Thyroid gland (tissue), 4 donors: ENCODE measurements around the gene CLIP1. TPM values are rescaled to one million over a fixed set of nuclear protein-coding genes. Genes with fewer than 3 reads are reported as not detected.

ENCODE experiments used
- DNase-seq, 2 donors: peaks; one replicate each; pipeline ENCODE4 v3.0.0-alpha.2; 2019
- H3K27ac ChIP-seq, 3 donors: fragments of 200-600 bp; sonication (generic); 1 replicate in 2 of 3; 2 replicates in 1 of 3; pipeline ENCODE4 v1.5.1; 2016 to 2019; ENCODE audit warnings: mild to moderate bottlenecking in 1 of 3, moderate library complexity in 1 of 3
- H3K27me3 ChIP-seq: fragments of 200-600 bp; sonication (generic); one replicate; pipeline ENCODE4 v1.5.1; 2019
- H3K36me3 ChIP-seq, 2 donors: fragments of 200-600 bp; sonication (generic); one replicate each; pipeline ENCODE4 v1.5.1; 2016 to 2019
- H3K4me1 ChIP-seq, 2 donors: fragments of 200-600 bp; sonication (generic); one replicate each; pipeline ENCODE4 v1.5.1; 2017 to 2019
- H3K4me3 ChIP-seq, 3 donors: fragments of 200-600 bp; sonication (generic); replicated peaks in 1 of 3; 1 replicate in 2 of 3; 2 replicates in 1 of 3; pipeline ENCODE4 v1.5.1; 2016; ENCODE audit warnings: mild to moderate bottlenecking in 1 of 3
- H3K9me3 ChIP-seq: fragments of 200-600 bp; sonication (generic); one replicate; pipeline ENCODE4 v1.5.1; 2017
- POLR2A ChIP-seq, 2 donors: fragments of 450-650 bp; IDR thresholded peaks; one replicate each; pipeline ENCODE4 v1.6.1; 2017; ENCODE audit warnings: antibody characterized with exemption in 2 of 2, mild to moderate bottlenecking in 2 of 2, moderate library complexity in 1 of 2
- WGBS, 2 donors: methylation state at CpG; one replicate each; pipeline ENCODE4 v1.1.5; 2017; 5-methylcytosine and 5-hydroxymethylcytosine counted together
- intact Hi-C: fragments of 100-400 bp; cut with DNase I; formaldehyde crosslinking; loops from one replicate; pipeline ENCODE4 v1.15.1; 2023
- total RNA-seq, 4 donors: library from RNA; depleted of rRNA; stranded (reverse); fragments of >200 nt; gene quantifications; one replicate each; pipeline ENCODE4 v1.2.3, GENCODE V29; 2016
- TF ChIP-seq, protein P1 (sequence below), 6 experiments: fragments of 200-600 bp in 3 of 6; fragments of 450-650 bp in 3 of 6; sonication (generic) in 3 of 6; IDR thresholded peaks; one replicate each; pipeline ENCODE4 v1.5.1; 2016 to 2019; ENCODE audit warnings: antibody characterized with exemption in 6 of 6, mild to moderate bottlenecking in 2 of 6, inconsistent platforms in 1 of 6, moderate library complexity in 1 of 6

CLIP1 gene
- total RNA-seq, 4 donors from 2014 or later = 118 to 189 (median 143) TPM

DNA sequence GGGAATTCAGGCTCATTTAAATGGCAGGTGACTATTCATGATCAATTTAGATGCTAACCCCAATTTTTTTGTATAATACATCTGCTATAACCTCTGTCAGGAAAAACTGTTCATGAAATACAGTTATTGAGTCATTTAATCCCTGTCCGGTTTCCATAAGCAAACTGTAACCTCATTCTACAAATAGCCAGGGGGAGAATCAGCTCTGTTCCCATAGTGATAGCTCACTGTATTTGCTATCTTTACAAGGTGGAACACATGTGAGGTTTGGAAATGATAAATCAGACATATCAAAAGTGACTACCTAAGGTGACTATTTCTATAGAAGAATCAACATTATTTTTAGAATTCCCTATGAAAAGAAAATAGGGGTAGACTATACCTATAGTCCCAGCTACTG is 117.5 kb downstream of the CLIP1 start:
- H3K36me3 ChIP-seq = peaks cover 12 to 36% of the 10 kb centered on the region in 2 donors
- no peak overlapping the region for H3K27ac ChIP-seq
- 86 to 97% methylated on average over 1 of the region's 1 CpG for WGBS, 2 donors
- no peaks in the 10 kb centered on the region for H3K27me3 ChIP-seq
- H3K9me3 ChIP-seq = no peaks in the 10 kb centered on the region
- H3K4me3 ChIP-seq = no peak overlapping the region
- H3K4me1 ChIP-seq = no peaks in the 10 kb centered on the region
- TF ChIP-seq, protein P1, sequence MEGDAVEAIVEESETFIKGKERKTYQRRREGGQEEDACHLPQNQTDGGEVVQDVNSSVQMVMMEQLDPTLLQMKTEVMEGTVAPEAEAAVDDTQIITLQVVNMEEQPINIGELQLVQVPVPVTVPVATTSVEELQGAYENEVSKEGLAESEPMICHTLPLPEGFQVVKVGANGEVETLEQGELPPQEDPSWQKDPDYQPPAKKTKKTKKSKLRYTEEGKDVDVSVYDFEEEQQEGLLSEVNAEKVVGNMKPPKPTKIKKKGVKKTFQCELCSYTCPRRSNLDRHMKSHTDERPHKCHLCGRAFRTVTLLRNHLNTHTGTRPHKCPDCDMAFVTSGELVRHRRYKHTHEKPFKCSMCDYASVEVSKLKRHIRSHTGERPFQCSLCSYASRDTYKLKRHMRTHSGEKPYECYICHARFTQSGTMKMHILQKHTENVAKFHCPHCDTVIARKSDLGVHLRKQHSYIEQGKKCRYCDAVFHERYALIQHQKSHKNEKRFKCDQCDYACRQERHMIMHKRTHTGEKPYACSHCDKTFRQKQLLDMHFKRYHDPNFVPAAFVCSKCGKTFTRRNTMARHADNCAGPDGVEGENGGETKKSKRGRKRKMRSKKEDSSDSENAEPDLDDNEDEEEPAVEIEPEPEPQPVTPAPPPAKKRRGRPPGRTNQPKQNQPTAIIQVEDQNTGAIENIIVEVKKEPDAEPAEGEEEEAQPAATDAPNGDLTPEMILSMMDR (IDR thresholded peaks at IDR 0.05) = no peak
- TF ChIP-seq POLR2A (IDR thresholded peaks at IDR 0.05) = no peak
- intact Hi-C loops = no loop called here
- DNase-seq = no peak

DNA sequence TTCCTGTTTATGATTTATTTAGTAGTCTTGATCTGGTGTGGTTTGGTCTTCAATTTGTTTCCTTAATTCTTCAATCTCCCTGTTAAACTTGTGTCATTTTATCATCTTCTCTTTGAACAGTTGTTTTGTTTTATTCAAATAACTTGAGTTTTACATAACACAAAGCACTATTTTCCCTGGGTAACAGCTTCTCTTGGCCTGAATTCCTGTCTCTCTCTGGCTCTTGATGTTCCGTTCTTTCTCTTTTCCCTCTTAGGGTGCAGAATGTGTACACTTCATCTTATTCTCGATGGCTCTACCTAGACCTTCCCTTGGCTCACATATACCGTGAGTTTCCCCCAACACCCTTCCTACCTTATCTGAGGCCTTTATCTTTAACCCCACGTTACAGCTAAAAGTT is 119.4 kb downstream of the CLIP1 start:
- no peak for TF ChIP-seq POLR2A (IDR thresholded peaks at IDR 0.05)
- TF ChIP-seq, protein P1 (IDR thresholded peaks at IDR 0.05) = no peak
- no peaks in the 10 kb centered on the region for H3K4me1 ChIP-seq
- WGBS, 2 donors = 88 to 89% methylated on average over 4 of the region's 4 CpGs
- H3K4me3 ChIP-seq = no peak overlapping the region
- H3K27ac ChIP-seq = no peak overlapping the region
- H3K27me3 ChIP-seq = no peaks in the 10 kb centered on the region
- no peaks in the 10 kb centered on the region for H3K9me3 ChIP-seq
- H3K36me3 ChIP-seq = peaks cover 17 to 27% of the 10 kb centered on the region in 2 donors
- intact Hi-C loops = no loop called here
- no peak for DNase-seq

DNA sequence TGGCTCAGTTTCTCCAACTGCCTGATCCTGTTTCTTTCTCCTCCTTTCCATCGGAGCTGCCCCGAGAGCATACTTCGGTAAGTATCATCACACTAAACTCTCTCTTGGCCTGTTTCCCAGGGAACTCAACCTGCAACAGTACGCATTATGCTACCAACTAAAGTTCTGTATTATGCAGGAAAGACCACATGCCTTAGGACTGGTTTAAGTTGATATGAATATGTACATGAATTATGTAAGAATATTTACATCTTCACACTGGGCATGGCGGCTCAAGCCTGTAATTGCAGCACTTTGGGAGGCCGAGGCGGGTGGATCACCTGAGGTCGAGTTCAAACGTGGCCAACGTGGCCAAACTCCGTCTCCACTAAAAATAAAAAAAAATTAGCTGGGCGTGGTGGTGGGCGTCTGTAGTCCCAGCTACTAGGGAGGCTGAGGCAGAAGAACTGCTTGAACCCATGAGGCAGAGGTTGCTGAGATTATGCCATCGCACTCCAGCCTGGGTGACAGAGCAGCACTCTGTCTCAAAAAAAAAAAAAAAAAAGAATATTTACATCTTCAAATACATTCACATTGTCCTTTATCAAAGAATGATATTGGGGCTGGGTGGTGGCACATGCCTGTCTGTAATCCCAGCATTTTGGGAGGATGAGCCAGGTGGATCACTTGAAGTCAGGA is 124.3 kb downstream of the CLIP1 start:
- Histone ChIP-seq H3K27ac (no peak overlapping the region), H3K9me3 (no peaks in the 10 kb centered on the region), H3K27me3 (no peaks in the 10 kb centered on the region), H3K4me3 (no peak overlapping the region), H3K36me3 (peaks cover 14 to 30% of the 10 kb centered on the region in 2 donors), H3K4me1 (no peaks in the 10 kb centered on the region)
- no peak for TF ChIP-seq POLR2A (IDR thresholded peaks at IDR 0.05)
- TF ChIP-seq, protein P1 (IDR thresholded peaks at IDR 0.05) = no peak
- intact Hi-C loops = no loop called here
- WGBS, 2 donors = 94 to 96% methylated on average over 14 of the region's 14 CpGs
- DNase-seq = no peak

DNA sequence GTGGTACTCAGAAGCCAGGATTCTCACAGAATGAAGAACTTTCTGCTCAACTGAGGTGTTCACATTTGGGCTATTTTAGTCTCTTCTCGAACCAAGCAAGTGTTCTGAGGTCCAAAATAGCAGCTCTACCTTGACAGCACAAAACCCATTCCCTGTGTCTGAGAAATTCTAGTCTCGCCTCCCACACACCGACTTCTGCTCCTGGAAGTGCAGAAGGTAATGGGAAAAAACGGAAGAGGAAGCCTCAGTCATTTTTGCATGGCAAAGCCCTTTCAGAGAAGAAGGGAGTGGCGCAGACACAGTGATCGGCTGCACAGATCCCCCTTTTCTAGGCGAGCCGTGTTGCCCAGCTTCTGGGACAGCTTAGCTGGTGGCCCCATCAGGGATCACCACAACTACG is 125.0 kb downstream of the CLIP1 start:
- intact Hi-C loops = no loop called here
- 94 to 96% methylated on average over 6 to 9 of the region's 9 CpGs for WGBS, 2 donors
- DNase-seq = no peak
- TF ChIP-seq, protein P1 (IDR thresholded peaks at IDR 0.05) = no peak
- no peak for TF ChIP-seq POLR2A (IDR thresholded peaks at IDR 0.05)
- no peaks in the 10 kb centered on the region for H3K27me3 ChIP-seq
- no peak overlapping the region for H3K27ac ChIP-seq
- no peak overlapping the region for H3K4me3 ChIP-seq
- H3K9me3 ChIP-seq = no peaks in the 10 kb centered on the region
- H3K36me3 ChIP-seq = peaks cover 14 to 30% of the 10 kb centered on the region in 2 donors
- no peaks in the 10 kb centered on the region for H3K4me1 ChIP-seq

DNA sequence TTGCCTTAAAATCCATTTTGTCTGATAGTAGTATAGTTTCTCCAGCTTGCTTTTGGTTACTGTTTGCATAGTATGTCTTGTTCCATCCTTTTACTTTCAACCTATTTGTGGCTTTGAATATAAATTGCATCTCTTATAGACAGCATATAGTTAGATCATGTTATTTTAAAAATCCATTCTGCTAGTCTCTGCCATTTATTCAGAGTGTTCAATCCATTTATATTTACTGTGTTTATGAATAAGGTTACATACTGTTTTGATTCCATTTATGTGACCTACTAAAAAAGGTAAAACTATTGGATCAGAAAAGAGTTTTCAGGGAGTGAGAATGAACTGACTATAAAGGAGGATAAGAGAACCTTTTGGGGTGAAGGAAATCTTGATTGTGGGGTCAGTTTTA is 126.6 kb downstream of the CLIP1 start:
- no peak for DNase-seq
- no peak overlapping the region for H3K4me3 ChIP-seq
- TF ChIP-seq, protein P1 (IDR thresholded peaks at IDR 0.05) = no peak
- TF ChIP-seq POLR2A (IDR thresholded peaks at IDR 0.05) = no peak
- no peaks in the 10 kb centered on the region for H3K9me3 ChIP-seq
- H3K4me1 ChIP-seq = no peaks in the 10 kb centered on the region
- intact Hi-C loops = no loop called here
- no peak overlapping the region for H3K27ac ChIP-seq
- peaks cover 22 to 31% of the 10 kb centered on the region in 2 donors for H3K36me3 ChIP-seq
- no peaks in the 10 kb centered on the region for H3K27me3 ChIP-seq
